SK-N-SH (cell line): ENCODE measurements around the gene TAS2R42. TPM values are rescaled to one million over a fixed set of nuclear protein-coding genes. Genes with fewer than 3 reads are reported as not detected.

Experiments used
- CTCF ChIA-PET: fragments of 300-600, 350-600 bp; formaldehyde crosslinking; extraction: SDS; loops from one replicate; lab custom pipeline; 2021; lab: Yijun Ruan, JAX
- POLR2A ChIA-PET: fragments of 350-600 bp; sonication (Branson Sonifier 250); formaldehyde crosslinking; extraction: SDS; loops from one replicate; lab custom pipeline; 2020; ENCODE audit warnings: antibody characterized with exemption, inconsistent platforms; lab: Yijun Ruan, JAX
- DNase-seq: peaks from one replicate; pipeline ENCODE4 v3.0.0; 2012
- H2AFZ ChIP-seq: fragments of 200-600 bp; sonication (generic); 2 replicates; pipeline ENCODE4 v1.8.1; 2016; ENCODE audit warnings: antibody characterized with exemption, mild to moderate bottlenecking, low read depth
- H3F3A ChIP-seq: fragments of 200-600 bp; sonication (generic); replicated peaks from 2 replicates; pipeline ENCODE3; 2016; ENCODE audit warnings: antibody characterized with exemption, mild to moderate bottlenecking; ENCODE audit not compliant: insufficient read depth
- H3K27ac ChIP-seq, 2 experiments: fragments of 200-500 bp in 1 of 2; fragments of 200-600 bp in 1 of 2; sonication (Bioruptor generic) in 1 of 2; sonication (generic), shearing (Covaris generic) in 1 of 2; 2 replicates each; pipeline versions ENCODE4 v1.5.1 to v1.6.1; 2014 to 2016; ENCODE audit warnings: low read depth in 2 of 2, inconsistent platforms in 1 of 2, low read length in 1 of 2, mild to moderate bottlenecking in 1 of 2, mixed read lengths in 1 of 2
- H3K27me3 ChIP-seq: fragments of 200-600 bp; sonication (generic), shearing (Covaris generic); 2 replicates; pipeline ENCODE4 v1.6.1; 2016; ENCODE audit warnings: mixed run types; ENCODE audit not compliant: insufficient read depth
- H3K36me3 ChIP-seq, 2 experiments: fragments of 200-500 bp in 1 of 2; fragments of 200-600 bp in 1 of 2; sonication (Bioruptor generic) in 1 of 2; sonication (generic) in 1 of 2; replicated peaks in 1 of 2; 2 replicates each; pipeline versions ENCODE3 to v1.5.1; 2014 to 2016; ENCODE audit warnings: low read length in 1 of 2, mild to moderate bottlenecking in 1 of 2; ENCODE audit not compliant: insufficient read depth in 2 of 2, control insufficient read depth in 1 of 2
- H3K4me1 ChIP-seq, 2 experiments: fragments of 200-500 bp in 1 of 2; fragments of 200-600 bp in 1 of 2; sonication (Bioruptor generic) in 1 of 2; sonication (generic), shearing (Covaris generic) in 1 of 2; 2 replicates each; pipeline versions ENCODE4 v1.5.1 to v1.6.1; 2014 to 2016; ENCODE audit warnings: low read depth in 1 of 2, low read length in 1 of 2, mixed run types in 1 of 2; ENCODE audit not compliant: insufficient read depth in 2 of 2, control insufficient read depth in 1 of 2
- H3K4me2 ChIP-seq: fragments of 200-600 bp; sonication (generic), shearing (Covaris generic); 2 replicates; pipeline ENCODE4 v1.6.1; 2017; ENCODE audit warnings: mixed run types
- H3K4me3 ChIP-seq, 2 experiments: fragments of 200-500 bp in 1 of 2; fragments of 200-600 bp in 1 of 2; sonication (Bioruptor generic) in 1 of 2; sonication (generic), shearing (Covaris generic) in 1 of 2; 2 replicates each; pipeline versions ENCODE4 v1.5.1 to v1.8.1; 2014 to 2016; ENCODE audit warnings: low read depth in 2 of 2, inconsistent platforms in 1 of 2, low read length in 1 of 2, mild to moderate bottlenecking in 1 of 2, mixed read lengths in 1 of 2, moderate library complexity in 1 of 2
- H3K79me2 ChIP-seq: fragments of 200-600 bp; sonication (generic); 2 replicates; pipeline ENCODE4 v1.8.1; 2017; ENCODE audit warnings: mild to moderate bottlenecking; ENCODE audit not compliant: insufficient read depth
- H3K9ac ChIP-seq: fragments of 200-600 bp; sonication (generic); 2 replicates; pipeline ENCODE4 v1.6.1; 2017; ENCODE audit warnings: mixed run types
- H3K9me2 ChIP-seq: fragments of 200-600 bp; sonication (generic); 2 replicates; pipeline ENCODE4 v1.6.1; 2017; ENCODE audit warnings: mixed run types
- H3K9me3 ChIP-seq: fragments of 200-600 bp; sonication (generic); 2 replicates; pipeline ENCODE4 v1.6.1; 2017; ENCODE audit warnings: mixed run types, mild to moderate bottlenecking, moderate library complexity
- H4K20me1 ChIP-seq: fragments of 200-600 bp; sonication (generic); 2 replicates; pipeline ENCODE4 v1.6.1; 2017; ENCODE audit warnings: mild to moderate bottlenecking, mixed run types; ENCODE audit not compliant: insufficient read depth
- CHD2 ChIP-seq: fragments of 150-350 bp; IDR thresholded peaks from 2 replicates; pipeline ENCODE4 v1.6.1; 2018; ENCODE audit warnings: low read length; ENCODE audit not compliant: partially characterized antibody
- EP300 ChIP-seq, 2 experiments: IDR thresholded peaks; 2 replicates each; pipeline versions ENCODE4 v1.4.0 to v1.6.1; 2012; ENCODE audit warnings: borderline replicate concordance in 1 of 2, low read depth in 1 of 2, low read length in 1 of 2
- FOSL2 ChIP-seq: IDR thresholded peaks from 2 replicates; pipeline ENCODE4 v1.4.0; 2012; ENCODE audit warnings: low read depth, mild to moderate bottlenecking, moderate library complexity, borderline replicate concordance
- FOXJ3 ChIP-seq: sonication (generic); formaldehyde crosslinking; IDR thresholded peaks from 2 replicates; pipeline ENCODE4 v1.5.1; 2020; ENCODE audit warnings: mild to moderate bottlenecking, missing genetic modification reagents
- GABPA ChIP-seq: IDR thresholded peaks from 2 replicates; pipeline ENCODE4 v1.4.0; 2012; ENCODE audit warnings: low read depth, mild to moderate bottlenecking
- GATA2 ChIP-seq: sonication (generic); formaldehyde crosslinking; IDR thresholded peaks from 2 replicates; pipeline ENCODE4 v1.5.0; 2020; ENCODE audit warnings: mild to moderate bottlenecking, missing genetic modification reagents
- JUND ChIP-seq: IDR thresholded peaks from 2 replicates; pipeline ENCODE4 v1.4.0; 2012
- MEF2A ChIP-seq: IDR thresholded peaks from 2 replicates; pipeline ENCODE4 v1.4.0; 2012; ENCODE audit warnings: low read depth, borderline replicate concordance
- MXI1 ChIP-seq: IDR thresholded peaks from 2 replicates; pipeline ENCODE4 v1.6.1; 2012; ENCODE audit warnings: mild to moderate bottlenecking, low read depth, low read length, improper control_type of control experiment
- NFIC ChIP-seq: IDR thresholded peaks from 2 replicates; pipeline ENCODE4 v1.4.0; 2012; ENCODE audit warnings: borderline replicate concordance
- NRF1 ChIP-seq: IDR thresholded peaks from 2 replicates; pipeline ENCODE4 v1.6.1; 2012; ENCODE audit warnings: low read depth, mild to moderate bottlenecking, low read length
- POLR2AphosphoS5 ChIP-seq: IDR thresholded peaks from 2 replicates; pipeline ENCODE4 v1.6.1; 2012; ENCODE audit warnings: low read depth, low read length
- RAD21 ChIP-seq: IDR thresholded peaks from 2 replicates; pipeline ENCODE4 v1.6.1; 2012; ENCODE audit warnings: mild to moderate bottlenecking, low read length
- RXRA ChIP-seq: IDR thresholded peaks from 2 replicates; pipeline ENCODE4 v1.4.0; 2012; ENCODE audit warnings: low read depth, mild to moderate bottlenecking, borderline replicate concordance
- SMC3 ChIP-seq: IDR thresholded peaks from 2 replicates; pipeline ENCODE4 v1.6.1; 2012; ENCODE audit warnings: low read depth, low read length, improper control_type of control experiment
- TEAD4 ChIP-seq: IDR thresholded peaks from 2 replicates; pipeline ENCODE4 v1.4.0; 2012; ENCODE audit warnings: mild to moderate bottlenecking, borderline replicate concordance; ENCODE audit not compliant: insufficient read depth
- YY1 ChIP-seq: IDR thresholded peaks from 2 replicates; pipeline ENCODE4 v1.4.0; 2012; ENCODE audit warnings: low read depth, mild to moderate bottlenecking
- WGBS: methylation state at CpG from one replicate; pipeline ENCODE4 v1.1.6; 2017; ENCODE audit warnings: low lambda C conversion rate; 5-methylcytosine and 5-hydroxymethylcytosine counted together
- polyA plus RNA-seq, 3 experiments: library from polyadenylated mRNA; depleted of rRNA; stranded (reverse); fragments of >200 nt; gene quantifications; 2 replicates each; pipeline ENCODE4 v1.2.3, GENCODE V29; 2012
- TF ChIP-seq, protein P1 (sequence below): IDR thresholded peaks from 2 replicates; pipeline ENCODE4 v1.4.0; 2012; ENCODE audit warnings: low read depth, borderline replicate concordance
- TF ChIP-seq, protein P2 (sequence below): IDR thresholded peaks from 2 replicates; pipeline ENCODE4 v1.4.0; 2012; ENCODE audit warnings: low read depth, borderline replicate concordance
- TF ChIP-seq, protein P3 (sequence below): fragments of 150-350 bp; IDR thresholded peaks from 2 replicates; pipeline ENCODE4 v1.6.1; 2016; ENCODE audit warnings: mild to moderate bottlenecking, low read depth, low read length

The TAS2R42 gene, protein sequence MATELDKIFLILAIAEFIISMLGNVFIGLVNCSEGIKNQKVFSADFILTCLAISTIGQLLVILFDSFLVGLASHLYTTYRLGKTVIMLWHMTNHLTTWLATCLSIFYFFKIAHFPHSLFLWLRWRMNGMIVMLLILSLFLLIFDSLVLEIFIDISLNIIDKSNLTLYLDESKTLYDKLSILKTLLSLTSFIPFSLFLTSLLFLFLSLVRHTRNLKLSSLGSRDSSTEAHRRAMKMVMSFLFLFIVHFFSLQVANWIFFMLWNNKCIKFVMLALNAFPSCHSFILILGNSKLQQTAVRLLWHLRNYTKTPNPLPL
- not detected in 2 replicates for polyA plus RNA-seq (2012; rRNA removed)
- polyA plus RNA-seq (2012; cell fraction: cytosol; rRNA removed): not detected in 2 replicates
- not detected in 2 replicates for polyA plus RNA-seq (2012; cell fraction: nucleus; rRNA removed)

DNA sequence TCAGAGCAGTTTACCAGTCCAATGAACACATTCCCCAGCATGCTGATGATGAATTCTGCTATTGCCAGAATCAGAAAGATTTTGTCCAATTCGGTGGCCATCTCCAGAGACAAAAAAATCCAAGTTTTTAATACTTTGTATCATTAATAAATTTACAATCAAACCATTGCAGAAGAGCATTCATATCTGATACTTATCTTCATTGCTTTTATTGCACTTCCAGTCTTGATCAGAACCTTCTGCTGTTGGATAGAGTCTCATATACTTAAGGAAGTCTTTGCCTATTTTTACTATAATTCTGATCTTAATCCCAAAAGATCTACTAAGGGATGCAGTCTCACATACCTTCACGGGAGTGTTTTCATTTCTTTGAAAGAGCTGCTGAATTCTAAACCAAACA, at the start of gene TAS2R42:
Gene TAS2R42, minus strand, starts transcription at position 101 of the 400 bp plus-strand sequence. Its CDS starts 0 bp downstream, at position 101.
- no peak within 1 kb of the TSS for H3K4me3 ChIP-seq
- CTCF ChIA-PET: interaction anchor here (1.3 kb wide), 1 partner anchor 12 kb away, joined by 4 read pairs; no protein-coding TSS in a partner anchor
- no peak within 1 kb of the TSS for H2AFZ ChIP-seq
- no peak within 1 kb of the TSS for H3K27ac ChIP-seq
- H3K4me2 ChIP-seq: no peak within 1 kb of the TSS
- no peaks in the 10 kb centered on the region for H3K27me3 ChIP-seq
- no peaks in the 10 kb centered on the region for H3K36me3 ChIP-seq
- TF ChIP-seq NRF1: no peak
- TF ChIP-seq SMC3: no peak
- no peak for TF ChIP-seq TEAD4
- no peak for TF ChIP-seq FOSL2
- TF ChIP-seq MXI1: no peak
- no peak for TF ChIP-seq GATA2 (CRISPR knock-in tag)
- TF ChIP-seq RXRA: no peak
- TF ChIP-seq, protein P1, sequence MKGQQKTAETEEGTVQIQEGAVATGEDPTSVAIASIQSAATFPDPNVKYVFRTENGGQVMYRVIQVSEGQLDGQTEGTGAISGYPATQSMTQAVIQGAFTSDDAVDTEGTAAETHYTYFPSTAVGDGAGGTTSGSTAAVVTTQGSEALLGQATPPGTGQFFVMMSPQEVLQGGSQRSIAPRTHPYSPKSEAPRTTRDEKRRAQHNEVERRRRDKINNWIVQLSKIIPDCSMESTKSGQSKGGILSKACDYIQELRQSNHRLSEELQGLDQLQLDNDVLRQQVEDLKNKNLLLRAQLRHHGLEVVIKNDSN: no peak
- no peak for TF ChIP-seq NFIC
- TF ChIP-seq YY1: no peak
- TF ChIP-seq JUND: no peak
- TF ChIP-seq MEF2A: no peak
- TF ChIP-seq POLR2AphosphoS5: no peak
- no peak for TF ChIP-seq CHD2
- TF ChIP-seq, protein P2, sequence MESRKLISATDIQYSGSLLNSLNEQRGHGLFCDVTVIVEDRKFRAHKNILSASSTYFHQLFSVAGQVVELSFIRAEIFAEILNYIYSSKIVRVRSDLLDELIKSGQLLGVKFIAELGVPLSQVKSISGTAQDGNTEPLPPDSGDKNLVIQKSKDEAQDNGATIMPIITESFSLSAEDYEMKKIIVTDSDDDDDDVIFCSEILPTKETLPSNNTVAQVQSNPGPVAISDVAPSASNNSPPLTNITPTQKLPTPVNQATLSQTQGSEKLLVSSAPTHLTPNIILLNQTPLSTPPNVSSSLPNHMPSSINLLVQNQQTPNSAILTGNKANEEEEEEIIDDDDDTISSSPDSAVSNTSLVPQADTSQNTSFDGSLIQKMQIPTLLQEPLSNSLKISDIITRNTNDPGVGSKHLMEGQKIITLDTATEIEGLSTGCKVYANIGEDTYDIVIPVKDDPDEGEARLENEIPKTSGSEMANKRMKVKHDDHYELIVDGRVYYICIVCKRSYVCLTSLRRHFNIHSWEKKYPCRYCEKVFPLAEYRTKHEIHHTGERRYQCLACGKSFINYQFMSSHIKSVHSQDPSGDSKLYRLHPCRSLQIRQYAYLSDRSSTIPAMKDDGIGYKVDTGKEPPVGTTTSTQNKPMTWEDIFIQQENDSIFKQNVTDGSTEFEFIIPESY: no peak
- no peak for TF ChIP-seq FOXJ3 (CRISPR knock-in tag)
- TF ChIP-seq GABPA: no peak
- no peak for TF ChIP-seq RAD21
- TF ChIP-seq, protein P3, sequence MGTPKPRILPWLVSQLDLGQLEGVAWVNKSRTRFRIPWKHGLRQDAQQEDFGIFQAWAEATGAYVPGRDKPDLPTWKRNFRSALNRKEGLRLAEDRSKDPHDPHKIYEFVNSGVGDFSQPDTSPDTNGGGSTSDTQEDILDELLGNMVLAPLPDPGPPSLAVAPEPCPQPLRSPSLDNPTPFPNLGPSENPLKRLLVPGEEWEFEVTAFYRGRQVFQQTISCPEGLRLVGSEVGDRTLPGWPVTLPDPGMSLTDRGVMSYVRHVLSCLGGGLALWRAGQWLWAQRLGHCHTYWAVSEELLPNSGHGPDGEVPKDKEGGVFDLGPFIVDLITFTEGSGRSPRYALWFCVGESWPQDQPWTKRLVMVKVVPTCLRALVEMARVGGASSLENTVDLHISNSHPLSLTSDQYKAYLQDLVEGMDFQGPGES: no peak
- TF ChIP-seq EP300 (IDR thresholded peaks at IDR 0.05; ENCODE audit: borderline replicate concordance in 1 of 2, low read depth in 1 of 2, low read length in 1 of 2): no peak
- POLR2A ChIA-PET: no interaction called here
- H3F3A ChIP-seq: no peaks in the 10 kb centered on the region
- no peaks in the 10 kb centered on the region for H3K9me3 ChIP-seq
- H3K9me2 ChIP-seq: no peaks in the 10 kb centered on the region
- H3K79me2 ChIP-seq: no peaks in the 10 kb centered on the region
- no peak within 1 kb of the TSS for H3K9ac ChIP-seq
- no peak for DNase-seq
- H3K4me1 ChIP-seq: no peaks in the 10 kb centered on the region
- WGBS: 69% methylated on average over 2 of the region's 2 CpGs
- H4K20me1 ChIP-seq: no peaks in the 10 kb centered on the region
